ENCODE results near the gene ABR. TPM values are rescaled to one million over a fixed set of nuclear protein-coding genes. Genes with fewer than 3 reads are reported as not detected.
A peak's percentile ranks its signal among the peaks of the same experiment; 100 is the strongest.

Gene ABR
- total RNA-seq, 1 experiment from 2014 or later: 172 TPM

DNA sequence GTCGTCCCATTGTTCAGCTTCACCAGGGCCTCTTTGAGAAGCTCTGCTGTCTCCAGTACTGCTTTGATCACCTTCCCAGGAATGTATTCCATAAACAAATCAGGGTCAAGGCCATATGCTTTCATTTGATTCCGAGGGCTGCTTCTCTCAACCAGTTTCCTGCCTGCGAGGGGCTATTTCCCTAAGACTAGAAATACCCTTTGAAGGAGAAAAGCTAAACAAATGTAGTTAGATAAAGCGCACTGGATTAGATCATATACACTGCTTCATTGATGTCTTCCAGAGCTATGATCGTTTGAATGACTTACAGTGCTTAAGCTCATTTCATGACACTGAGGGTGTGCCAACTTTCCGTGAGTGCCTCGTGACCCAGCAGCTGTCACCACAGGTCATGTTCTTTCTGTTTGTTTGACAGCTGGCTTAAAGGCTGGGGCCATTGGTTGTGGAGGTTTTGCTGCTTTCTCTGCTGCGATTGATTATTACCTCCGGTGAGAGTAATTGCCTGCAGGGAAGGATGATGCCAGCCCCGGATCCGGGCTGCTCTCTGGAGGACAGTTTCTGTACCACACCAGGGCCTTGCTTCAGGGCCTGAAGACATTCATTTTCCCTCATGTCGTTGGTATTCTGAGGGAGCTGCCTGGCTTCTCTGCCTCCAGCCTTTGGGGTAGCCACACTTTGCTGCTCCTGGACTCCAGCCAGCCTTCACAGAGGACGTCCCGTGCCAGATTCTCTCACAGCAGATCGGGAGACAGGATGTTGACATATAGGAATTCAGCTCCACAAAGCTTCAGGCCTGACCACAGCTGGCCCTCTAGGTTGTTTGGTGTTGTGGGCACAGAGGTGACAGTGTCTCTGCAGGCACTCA is 179.0 kb downstream of the ABR start:
- ATAC-seq (no peak), DNase-seq (ENCODE audit: low read depth, low spot score) (no peak)
- no TSS peak for BruUV-seq (replicated peaks)
- in situ Hi-C loops (cut with HindIII; ENCODE audit: low pct_unique_long_range_greater_than_20kb, low sequenced_read_pairs) (no loop called here), intact Hi-C loops (cut with micrococcal nuclease; ENCODE audit: unreplicated experiment) (no loop called here)
- CTCF ChIA-PET: interaction anchor here (0.5 to 0.6 kb wide), 2 partner anchors 51 to 218 kb away, joined by 3 to 10 read pairs; no protein-coding TSS in a partner anchor
- H3K27me3 ChIP-seq (ENCODE audit: control insufficient read depth, insufficient read depth, low read length): no peaks in the 10 kb centered on the region
- no peak overlapping the region for H3K27ac ChIP-seq (ENCODE audit: low read length)
- TF ChIP-seq SIN3A (IDR thresholded peaks at IDR 0.05; ENCODE audit: borderline replicate concordance, insufficient read depth, low read depth, low read length) (no peak), TCF7L2 (IDR thresholded peaks at IDR 0.05; ENCODE audit: low read depth, low read length) (no peak), POLR2AphosphoS5 (IDR thresholded peaks at IDR 0.05; ENCODE audit: low read depth, low read length) (no peak)
- TF ChIP-seq, protein P1, sequence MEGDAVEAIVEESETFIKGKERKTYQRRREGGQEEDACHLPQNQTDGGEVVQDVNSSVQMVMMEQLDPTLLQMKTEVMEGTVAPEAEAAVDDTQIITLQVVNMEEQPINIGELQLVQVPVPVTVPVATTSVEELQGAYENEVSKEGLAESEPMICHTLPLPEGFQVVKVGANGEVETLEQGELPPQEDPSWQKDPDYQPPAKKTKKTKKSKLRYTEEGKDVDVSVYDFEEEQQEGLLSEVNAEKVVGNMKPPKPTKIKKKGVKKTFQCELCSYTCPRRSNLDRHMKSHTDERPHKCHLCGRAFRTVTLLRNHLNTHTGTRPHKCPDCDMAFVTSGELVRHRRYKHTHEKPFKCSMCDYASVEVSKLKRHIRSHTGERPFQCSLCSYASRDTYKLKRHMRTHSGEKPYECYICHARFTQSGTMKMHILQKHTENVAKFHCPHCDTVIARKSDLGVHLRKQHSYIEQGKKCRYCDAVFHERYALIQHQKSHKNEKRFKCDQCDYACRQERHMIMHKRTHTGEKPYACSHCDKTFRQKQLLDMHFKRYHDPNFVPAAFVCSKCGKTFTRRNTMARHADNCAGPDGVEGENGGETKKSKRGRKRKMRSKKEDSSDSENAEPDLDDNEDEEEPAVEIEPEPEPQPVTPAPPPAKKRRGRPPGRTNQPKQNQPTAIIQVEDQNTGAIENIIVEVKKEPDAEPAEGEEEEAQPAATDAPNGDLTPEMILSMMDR (IDR thresholded peaks at IDR 0.05): no peak
- TF ChIP-seq, protein P2, sequence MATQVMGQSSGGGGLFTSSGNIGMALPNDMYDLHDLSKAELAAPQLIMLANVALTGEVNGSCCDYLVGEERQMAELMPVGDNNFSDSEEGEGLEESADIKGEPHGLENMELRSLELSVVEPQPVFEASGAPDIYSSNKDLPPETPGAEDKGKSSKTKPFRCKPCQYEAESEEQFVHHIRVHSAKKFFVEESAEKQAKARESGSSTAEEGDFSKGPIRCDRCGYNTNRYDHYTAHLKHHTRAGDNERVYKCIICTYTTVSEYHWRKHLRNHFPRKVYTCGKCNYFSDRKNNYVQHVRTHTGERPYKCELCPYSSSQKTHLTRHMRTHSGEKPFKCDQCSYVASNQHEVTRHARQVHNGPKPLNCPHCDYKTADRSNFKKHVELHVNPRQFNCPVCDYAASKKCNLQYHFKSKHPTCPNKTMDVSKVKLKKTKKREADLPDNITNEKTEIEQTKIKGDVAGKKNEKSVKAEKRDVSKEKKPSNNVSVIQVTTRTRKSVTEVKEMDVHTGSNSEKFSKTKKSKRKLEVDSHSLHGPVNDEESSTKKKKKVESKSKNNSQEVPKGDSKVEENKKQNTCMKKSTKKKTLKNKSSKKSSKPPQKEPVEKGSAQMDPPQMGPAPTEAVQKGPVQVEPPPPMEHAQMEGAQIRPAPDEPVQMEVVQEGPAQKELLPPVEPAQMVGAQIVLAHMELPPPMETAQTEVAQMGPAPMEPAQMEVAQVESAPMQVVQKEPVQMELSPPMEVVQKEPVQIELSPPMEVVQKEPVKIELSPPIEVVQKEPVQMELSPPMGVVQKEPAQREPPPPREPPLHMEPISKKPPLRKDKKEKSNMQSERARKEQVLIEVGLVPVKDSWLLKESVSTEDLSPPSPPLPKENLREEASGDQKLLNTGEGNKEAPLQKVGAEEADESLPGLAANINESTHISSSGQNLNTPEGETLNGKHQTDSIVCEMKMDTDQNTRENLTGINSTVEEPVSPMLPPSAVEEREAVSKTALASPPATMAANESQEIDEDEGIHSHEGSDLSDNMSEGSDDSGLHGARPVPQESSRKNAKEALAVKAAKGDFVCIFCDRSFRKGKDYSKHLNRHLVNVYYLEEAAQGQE (IDR thresholded peaks at IDR 0.05; ENCODE audit: insufficient read depth in 1 of 2, low read depth in 2 of 2, low read length in 1 of 2): no peak
- no peaks in the 10 kb centered on the region for H3K9me3 ChIP-seq (ENCODE audit: control insufficient read depth, insufficient read depth, low read depth, low read length)
- H3K4me3 ChIP-seq (ENCODE audit: low read depth in 2 of 2, low read length in 2 of 2): no peak overlapping the region
- peaks cover 64% of the 10 kb centered on the region for H3K4me1 ChIP-seq (ENCODE audit: control insufficient read depth, insufficient read depth, low read length)
- POLR2A ChIA-PET: no interaction called here
- peaks cover 6% of the 10 kb centered on the region for H3K36me3 ChIP-seq (ENCODE audit: control insufficient read depth, insufficient read depth, low read length)

DNA sequence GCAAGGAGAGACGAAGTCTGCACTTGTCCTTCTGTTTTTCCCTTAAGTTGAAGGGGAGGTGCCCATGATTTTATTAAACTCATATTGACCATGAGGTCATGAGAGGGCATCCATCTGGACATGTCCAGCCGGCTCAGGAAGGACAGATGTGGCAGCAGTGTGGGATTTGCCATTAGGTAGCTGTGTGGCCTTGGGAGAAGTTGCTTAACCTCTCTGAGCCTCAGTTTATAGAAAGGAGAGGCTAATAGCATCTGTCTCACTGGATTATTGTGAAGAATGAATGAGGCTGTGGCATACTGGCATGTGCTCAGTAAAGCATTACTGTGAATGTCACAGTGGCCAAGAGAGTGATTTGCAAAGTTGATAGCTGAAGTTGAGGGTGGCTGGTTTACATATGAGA is 181.7 kb downstream of the ABR start:
- ChIA-PET CTCF (interaction anchor here (0.5 kb wide), 1 partner anchor 268 kb away, joined by 4 read pairs; no protein-coding TSS in a partner anchor), POLR2A (no interaction called here)
- TF ChIP-seq, protein P2 (IDR thresholded peaks at IDR 0.05; ENCODE audit: insufficient read depth in 1 of 2, low read depth in 2 of 2, low read length in 1 of 2): no peak
- Histone ChIP-seq H3K9me3 (ENCODE audit: control insufficient read depth, insufficient read depth, low read depth, low read length) (no peaks in the 10 kb centered on the region), H3K27me3 (ENCODE audit: control insufficient read depth, insufficient read depth, low read length) (no peaks in the 10 kb centered on the region), H3K4me1 (ENCODE audit: control insufficient read depth, insufficient read depth, low read length) (peaks cover 40% of the 10 kb centered on the region), H3K27ac (ENCODE audit: low read length) (peak overlapping the region; percentile 82), H3K36me3 (ENCODE audit: control insufficient read depth, insufficient read depth, low read length) (peaks cover 6% of the 10 kb centered on the region), H3K4me3 (ENCODE audit: low read depth in 2 of 2, low read length in 2 of 2) (peak overlapping the region; percentile 92 to 98)
- in situ Hi-C loops (cut with HindIII; ENCODE audit: low pct_unique_long_range_greater_than_20kb, low sequenced_read_pairs) (no loop called here), intact Hi-C loops (cut with micrococcal nuclease; ENCODE audit: unreplicated experiment) (no loop called here)
- no TSS peak for BruUV-seq (replicated peaks)
- DNase-seq (ENCODE audit: low read depth, low spot score) (no peak), ATAC-seq (no peak)
